Panc1 (cell line): ENCODE data around the gene GBF1. TPM values are rescaled to one million over a fixed set of nuclear protein-coding genes. Genes with fewer than 3 reads are reported as not detected.

Experiments used
- ATAC-seq: fragments of 200-7000 bp; cut with Tn5 transposase; 2 replicates; pipeline ENCODE4 v1.9.1; 2020; ENCODE audit warnings: mild to moderate bottlenecking, moderate library complexity
- BruUV-seq: library from RNA; stranded (reverse); fragments of 400-500 nt; replicated peaks from 2 replicates; lab custom pipeline; 2021; lab: Mats Ljungman, UMichigan
- CTCF ChIA-PET: fragments of 300-600 bp; sonication (Branson Sonifier 250); formaldehyde crosslinking; loops from one replicate; lab custom pipeline; 2022; ENCODE audit warnings: antibody characterized with exemption; lab: Charles Lee
- POLR2A ChIA-PET: fragments of 300-600 bp; sonication (Branson Sonifier 250); formaldehyde crosslinking; loops from one replicate; lab custom pipeline; 2022; ENCODE audit warnings: antibody characterized with exemption; lab: Charles Lee
- DNase-seq: peaks from one replicate; pipeline ENCODE4 v3.0.0-alpha.2; 2010; ENCODE audit warnings: low read depth, low spot score
- H3K27ac ChIP-seq: 2 replicates; pipeline ENCODE4 v1.5.1; 2011; ENCODE audit warnings: mild to moderate bottlenecking, low read length, inconsistent platforms
- H3K27me3 ChIP-seq: fragments of 200-500 bp; sonication (Bioruptor generic); 2 replicates; pipeline ENCODE4 v1.6.0; 2014; ENCODE audit warnings: low read length, inconsistent platforms; ENCODE audit not compliant: control insufficient read depth, insufficient read depth
- H3K36me3 ChIP-seq: fragments of 200-500 bp; sonication (Bioruptor generic); 2 replicates; pipeline ENCODE4 v1.5.1; 2014; ENCODE audit warnings: inconsistent platforms, mild to moderate bottlenecking, low read length, moderate library complexity; ENCODE audit not compliant: control insufficient read depth, insufficient read depth
- H3K4me1 ChIP-seq: 2 replicates; pipeline ENCODE4 v1.5.1; 2011; ENCODE audit warnings: inconsistent platforms, mild to moderate bottlenecking, low read length, moderate library complexity; ENCODE audit not compliant: control insufficient read depth, insufficient read depth
- H3K4me3 ChIP-seq, 2 experiments: 2 replicates each; pipeline ENCODE4 v1.5.1; 2011 to 2012; ENCODE audit warnings: low read depth in 2 of 2, low read length in 2 of 2, mild to moderate bottlenecking in 2 of 2, inconsistent platforms in 1 of 2, moderate library complexity in 1 of 2
- H3K9me3 ChIP-seq: fragments of 200-500 bp; sonication (Bioruptor generic); 2 replicates; pipeline ENCODE4 v1.5.1; 2014; ENCODE audit warnings: low read depth, mild to moderate bottlenecking, inconsistent platforms, low read length, moderate library complexity; ENCODE audit not compliant: control insufficient read depth, insufficient read depth
- CTCF ChIP-seq: fragments of 450-650 bp; IDR thresholded peaks from 2 replicates; pipeline ENCODE4 v1.5.1; 2017; ENCODE audit warnings: mild to moderate bottlenecking
- POLR2AphosphoS5 ChIP-seq: IDR thresholded peaks from 2 replicates; pipeline ENCODE4 v1.6.1; 2012; ENCODE audit warnings: mild to moderate bottlenecking, low read depth, low read length, moderate library complexity
- REST ChIP-seq, 2 experiments: IDR thresholded peaks; 2 replicates each; pipeline ENCODE4 v1.6.1; 2011 to 2012; ENCODE audit warnings: low read depth in 2 of 2, control low read depth in 1 of 2, low read length in 1 of 2, mild to moderate bottlenecking in 1 of 2, moderate library complexity in 1 of 2; ENCODE audit not compliant: insufficient read depth in 1 of 2
- SIN3A ChIP-seq: IDR thresholded peaks from 2 replicates; pipeline ENCODE4 v1.6.1; 2012; ENCODE audit warnings: low read depth, mild to moderate bottlenecking, low read length, moderate library complexity, borderline replicate concordance; ENCODE audit not compliant: insufficient read depth
- TCF7L2 ChIP-seq: IDR thresholded peaks from 2 replicates; pipeline ENCODE4 v1.6.1; 2011; ENCODE audit warnings: mild to moderate bottlenecking, low read depth, low read length, inconsistent platforms
- in situ Hi-C: cut with HindIII; loops from 2 replicates; pipeline ENCODE4 v1.10.0; 2016; ENCODE audit warnings: low sequenced_read_pairs, low pct_unique_long_range_greater_than_20kb
- intact Hi-C: fragments of 100-400 bp; cut with micrococcal nuclease; formaldehyde crosslinking; loops from one replicate; pipeline ENCODE4 v1.10.0; 2022; ENCODE audit not compliant: unreplicated experiment
- total RNA-seq: library from RNA; stranded (reverse); gene quantifications from one replicate; pipeline ENCODE4 v1.2.1, GENCODE V29; 2021; ENCODE audit not compliant: unreplicated experiment

Gene GBF1
- total RNA-seq, 1 experiment from 2014 or later: 65.0 TPM

- Histone ChIP-seq H3K27ac (no peak overlapping the region), H3K4me3 (no peak overlapping the region), H3K4me1 (no peaks in the 10 kb centered on the region), H3K27me3 (no peaks in the 10 kb centered on the region), H3K9me3 (no peaks in the 10 kb centered on the region), H3K36me3 (no peaks in the 10 kb centered on the region; the same call in 1 of the 2 replicates)
- in situ Hi-C loops: no loop called here
- POLR2A ChIA-PET: no interaction called here
- CTCF ChIA-PET: interaction anchor here (0.6 to 1.7 kb wide), 3 partner anchors 83 to 164 kb away, joined by 3 to 5 read pairs (median 3); no protein-coding TSS in a partner anchor
- DNase-seq (no peak), ATAC-seq (no peak)
- BruUV-seq: no TSS peak
- intact Hi-C loops: no loop called here
- TF ChIP-seq REST (IDR thresholded peaks at IDR 0.05; ENCODE audit: insufficient read depth in 1 of 2, low read depth in 2 of 2, low read length in 1 of 2) (no peak), TCF7L2 (no peak), SIN3A (no peak), CTCF (no peak), POLR2AphosphoS5 (no peak)
Measured at GRCh38 chr10:102235598-102235920, 9.8 kb upstream of the GBF1 start.

GRCh38 chr10:102236006-102236405, 9.3 kb upstream of the GBF1 start:
- H3K36me3 ChIP-seq: no peaks in the 10 kb centered on the region; the same call in 1 of the 2 replicates
- in situ Hi-C loops (no loop called here), intact Hi-C loops (no loop called here)
- TF ChIP-seq TCF7L2 (no peak), REST (IDR thresholded peaks at IDR 0.05; ENCODE audit: insufficient read depth in 1 of 2, low read depth in 2 of 2, low read length in 1 of 2) (no peak), SIN3A (no peak), POLR2AphosphoS5 (no peak), CTCF (no peak)
- no peak overlapping the region for H3K27ac ChIP-seq
- no peaks in the 10 kb centered on the region for H3K9me3 ChIP-seq
- no peaks in the 10 kb centered on the region for H3K27me3 ChIP-seq
- no peak overlapping the region for H3K4me3 ChIP-seq
- H3K4me1 ChIP-seq: no peaks in the 10 kb centered on the region
- ATAC-seq: no peak
- no peak for DNase-seq
- ChIA-PET POLR2A (no interaction called here), CTCF (interaction anchor here (0.6 to 1.7 kb wide), 3 partner anchors 83 to 163 kb away, joined by 3 to 5 read pairs (median 3); no protein-coding TSS in a partner anchor)
- no TSS peak for BruUV-seq
